Head of caudate nucleus (tissue), 42 donors: ENCODE results near the gene RRP1B.
"Not testable (repeated sequence)": the region's sequence is repeated elsewhere in the genome, so short reads cannot be mapped to it uniquely, and the experiment has no call there.

ENCODE experiments used
- DNase-seq, 42 donors: peaks; one replicate each; pipeline versions ENCODE4 v3.0.0 to v3.0.0-alpha.2; 2020 to 2021; ENCODE audit warnings: mixed read lengths in 7 of 42
- intact Hi-C: fragments of 100-400 bp; cut with DNase I; formaldehyde crosslinking; loops from one replicate; pipeline ENCODE4 v1.15.0; 2022

RRP1B gene

DNA sequence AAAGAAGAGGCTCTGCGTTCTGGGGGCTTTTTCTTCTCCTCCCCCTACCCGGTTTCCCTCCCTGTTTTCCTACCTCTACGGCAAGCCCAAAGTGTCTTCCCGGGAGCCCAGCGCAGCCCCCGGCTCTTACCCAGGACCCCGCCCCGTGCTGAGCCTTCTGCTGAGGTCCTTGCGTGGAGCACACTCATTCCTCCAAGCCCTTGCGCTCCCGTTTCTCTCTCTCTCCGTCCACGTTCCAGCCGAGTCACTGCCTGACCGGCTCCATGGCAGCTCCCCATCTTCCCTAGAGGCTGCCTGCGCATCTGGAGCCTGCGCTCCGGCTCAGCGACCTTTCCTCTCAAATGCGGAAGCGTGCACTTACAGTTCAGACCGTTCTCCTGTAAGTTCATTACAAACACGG lies 34.6 kb downstream of the RRP1B start:
- DNase-seq: peak in 1 of 42 donors; percentile 29
- intact Hi-C loops: no loop called here

GRCh38 chr21:43694437-43695079 lies 35.2 kb downstream of the RRP1B start:
- intact Hi-C loops: no loop called here
- DNase-seq: peak in 20 of 42 donors; percentile 25 to 77 (median 43)

DNA sequence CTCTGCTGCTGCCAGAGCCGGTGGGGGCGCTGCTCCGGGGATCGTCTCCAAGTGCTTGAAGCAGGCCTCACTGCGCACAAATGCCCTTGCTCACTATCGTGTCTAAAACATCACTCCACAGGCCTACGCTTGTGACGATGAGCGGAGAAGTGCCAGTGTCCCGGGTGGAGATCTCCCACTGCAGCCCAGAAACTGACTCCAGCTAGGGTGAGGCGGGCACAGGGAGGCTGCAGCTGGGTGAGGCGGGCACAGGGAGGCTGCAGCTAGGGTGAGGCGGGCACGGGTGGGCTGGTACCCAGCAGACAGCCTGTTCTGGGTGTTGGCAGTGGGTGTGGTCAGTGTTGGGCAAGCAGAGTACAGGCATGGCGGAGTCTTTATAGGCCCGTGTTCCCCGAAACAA lies 36.9 kb downstream of the RRP1B start:
- peak in 2 of 42 donors; percentile 28 to 35 for DNase-seq
- intact Hi-C loops: no loop called here

GRCh38 chr21:43697758-43698643 lies 38.6 kb downstream of the RRP1B start:
- DNase-seq: peak in 1 of 42 donors; percentile 1
- intact Hi-C loops: no loop called here

DNA sequence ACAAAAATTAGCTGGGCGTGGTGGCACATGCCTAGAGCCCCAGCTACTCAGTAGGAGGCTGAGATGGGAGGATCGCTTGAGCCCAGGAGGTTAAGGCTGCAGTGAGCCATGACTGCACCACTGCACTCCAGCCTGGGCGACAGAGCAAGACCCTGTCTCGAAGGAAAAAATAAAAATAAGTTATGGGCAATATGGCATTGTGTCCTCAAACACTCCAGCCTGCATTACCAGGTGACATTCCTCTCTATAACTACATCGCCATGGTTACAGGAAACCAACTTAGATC lies 40.1 kb downstream of the RRP1B start:
- intact Hi-C loops, DNase-seq: not testable (repeated sequence)

- intact Hi-C loops: no loop called here
- DNase-seq: peak in 3 of 42 donors; percentile 35 to 68 (median 62)
Measured at GRCh38 chr21:43699933-43700599, 40.7 kb downstream of the RRP1B start.

- DNase-seq: no peak
- intact Hi-C loops: no loop called here
Measured at GRCh38 chr21:43701936-43702784, 42.8 kb downstream of the RRP1B start.

DNA sequence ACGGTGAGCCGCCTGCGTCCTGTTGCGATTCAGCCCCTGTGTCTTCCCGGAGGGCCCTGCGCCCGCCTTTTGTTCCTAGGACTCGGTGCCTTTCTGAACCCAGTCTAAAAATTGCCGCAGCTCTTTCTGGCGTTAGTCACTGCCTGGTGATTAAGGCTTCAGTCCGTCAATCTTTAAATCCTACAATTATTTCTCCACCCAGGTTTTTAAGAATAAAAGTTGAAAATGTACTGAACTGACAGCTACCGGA lies 43.4 kb downstream of the RRP1B start:
- intact Hi-C loops: no loop called here
- peak in 20 of 42 donors; percentile 29 to 77 (median 57) for DNase-seq

- intact Hi-C loops: no loop called here
- peak; percentile 43 to 87 (median 71) for DNase-seq
Measured at GRCh38 chr21:43703035-43703880, 43.9 kb downstream of the RRP1B start.

- intact Hi-C loops: no loop called here
- no peak for DNase-seq
Measured at GRCh38 chr21:43707462-43707861, 48.1 kb downstream of the RRP1B start.

DNA sequence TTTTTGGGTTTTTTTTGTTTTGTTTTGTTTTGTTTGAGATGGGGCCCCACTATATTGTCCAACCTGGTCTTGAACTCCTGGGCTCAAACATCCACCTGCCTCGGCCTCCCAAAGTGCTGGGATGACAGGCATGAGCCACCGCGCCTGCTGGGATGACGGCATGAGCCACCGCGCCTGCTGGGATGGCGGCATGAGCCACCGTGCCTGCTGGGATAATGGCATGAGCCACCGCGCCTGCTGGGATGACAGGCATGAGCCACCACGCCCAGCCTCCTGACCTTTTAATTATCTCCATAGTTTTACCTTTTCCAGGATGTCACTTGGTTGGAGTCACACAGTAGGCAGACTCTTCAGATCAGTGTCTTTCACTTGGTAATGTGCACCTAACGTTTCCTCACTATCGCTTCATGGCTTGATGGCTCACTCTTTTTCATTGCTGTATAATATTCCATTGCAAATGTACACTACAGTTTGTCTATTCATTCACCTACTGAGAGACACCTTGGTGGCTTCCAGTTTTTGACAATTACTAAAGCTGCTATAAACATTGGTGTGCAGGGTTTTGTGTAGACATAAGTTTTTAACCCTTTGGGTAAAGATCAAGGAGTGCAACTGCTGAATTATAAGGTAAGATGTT lies 49.5 kb downstream of the RRP1B start:
- DNase-seq: no peak
- intact Hi-C loops: no loop called here

- no peak for DNase-seq
- intact Hi-C loops: no loop called here
Measured at GRCh38 chr21:43712268-43712942, 53.0 kb downstream of the RRP1B start.

DNA sequence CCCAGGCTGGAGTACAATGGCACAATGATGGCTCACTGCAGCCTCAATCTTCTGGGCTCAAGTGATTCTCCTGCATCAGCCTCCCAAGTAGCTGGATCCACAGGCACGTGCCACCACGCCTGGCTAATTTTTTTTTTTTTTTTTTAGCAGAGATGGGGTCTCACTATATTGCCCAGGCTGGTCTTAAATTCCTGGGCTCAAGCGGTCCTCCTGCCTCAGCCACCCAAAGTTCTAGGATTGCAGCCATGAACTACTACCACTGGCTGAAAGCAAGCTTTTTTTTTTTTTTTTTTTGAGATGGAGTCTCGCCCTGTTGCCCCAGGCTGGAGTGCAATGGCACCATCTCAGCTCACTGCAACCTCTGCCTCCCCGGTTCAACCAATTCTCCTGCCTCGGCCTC lies 53.8 kb downstream of the RRP1B start:
- intact Hi-C loops, DNase-seq: not testable (repeated sequence)

- intact Hi-C loops: no loop called here
Measured at GRCh38 chr21:43716376-43717165, 57.2 kb downstream of the RRP1B start.

DNA sequence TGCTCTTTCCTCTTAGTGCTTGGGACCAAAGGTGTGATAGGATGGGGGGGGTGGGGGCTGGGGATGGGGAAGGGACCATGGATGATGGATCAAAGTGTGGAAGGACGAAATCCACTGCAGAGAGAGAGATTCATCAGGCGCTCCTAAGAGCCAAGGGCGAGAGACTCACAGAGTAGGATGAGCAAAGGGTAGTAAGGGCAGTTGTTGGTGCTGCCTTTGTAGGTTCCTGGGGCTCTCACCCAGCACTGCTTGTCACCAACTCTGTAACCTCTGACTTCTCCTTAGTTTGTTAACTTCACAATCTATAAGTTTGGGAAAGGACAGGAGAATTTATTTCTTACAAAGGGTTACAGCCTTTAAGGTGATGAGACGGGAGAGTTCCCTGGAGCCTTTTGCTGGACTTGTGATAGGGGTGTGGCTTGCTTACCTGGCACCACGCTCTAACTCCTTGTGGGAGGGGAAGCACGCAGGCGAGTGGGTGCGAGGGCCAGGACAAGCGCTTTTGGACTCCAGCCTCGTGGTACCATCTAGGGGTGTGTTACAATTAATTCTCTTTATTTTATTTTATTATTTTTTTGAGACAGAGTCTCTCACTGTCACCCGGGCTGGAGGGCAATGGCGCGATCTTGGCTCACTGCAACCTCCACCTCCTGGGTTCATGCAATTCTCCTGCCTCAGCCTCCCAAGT lies 58.0 kb downstream of the RRP1B start:
- intact Hi-C loops: no loop called here
- DNase-seq: no peak

More at GRCh38 chr21:43716376-43717165, 57.2 kb downstream of the RRP1B start:
- DNase-seq: no peak
